Measurements from ENCODE around the gene DAG1. TPM values are rescaled to one million over a fixed set of nuclear protein-coding genes. Genes with fewer than 3 reads are reported as not detected.

The DAG1 gene
- 10 to 100 TPM; 11.6 to 79.2 (median 62.6) TPM for total RNA-seq

- peak within 1 kb of the TSS; percentile 90 to 100 (median 94) for H3K27ac ChIP-seq
- H3K9me3 ChIP-seq: no peaks in the 10 kb centered on the region
- peak within 1 kb of the TSS; percentile 65 to 80 (median 70) for H3K4me3 ChIP-seq
- H3K4me1 ChIP-seq: peaks cover 7 to 25% (median 14%) of the 10 kb centered on the region in 4 donors
- TF ChIP-seq CTCF (IDR thresholded peaks at IDR 0.05) (peak in 1 of 6 experiments; percentile 16), POLR2A (IDR thresholded peaks at IDR 0.05) (peak; percentile 82 to 86)
- DNase-seq: peak; percentile 97 to 99 (median 99)
- no peaks in the 10 kb centered on the region for H3K36me3 ChIP-seq
- no peaks in the 10 kb centered on the region for H3K27me3 ChIP-seq
Observed at GRCh38 chr3:49469936-49470713, at the start of gene DAG1. DAG1 (plus strand) TSS chr3:49470267; CDS start chr3:49510535, 40,268 bp downstream.

GRCh38 chr3:49421890-49422378 is 48.1 kb upstream of the DAG1 start:
- Histone ChIP-seq H3K4me3 (peak overlapping the region in 2 of 4 donors; percentile 55 to 57), H3K27ac (peak overlapping the region in 2 of 4 donors; percentile 48 to 59), H3K27me3 (no peaks in the 10 kb centered on the region), H3K4me1 (peaks cover 0 to 10% (median 7%) of the 10 kb centered on the region in 4 donors), H3K9me3 (no peaks in the 10 kb centered on the region), H3K36me3 (peaks cover 0 to 21% (median 0%) of the 10 kb centered on the region in 3 donors)
- TF ChIP-seq POLR2A (IDR thresholded peaks at IDR 0.05) (no peak), CTCF (IDR thresholded peaks at IDR 0.05) (peak in 1 of 6 experiments; percentile 1)
- peak in 1 of 3 donors; percentile 58 for DNase-seq

GRCh38 chr3:49422379-49423248 is 47.5 kb upstream of the DAG1 start, which contains the start of gene AMT:
AMT (minus strand) TSS chr3:49422473; CDS start chr3:49422450, 23 bp downstream.
- no peaks in the 10 kb centered on the region for H3K9me3 ChIP-seq
- H3K4me1 ChIP-seq: peaks cover 0 to 10% (median 2%) of the 10 kb centered on the region in 4 donors
- no peak for TF ChIP-seq CTCF (IDR thresholded peaks at IDR 0.05)
- TF ChIP-seq POLR2A (IDR thresholded peaks at IDR 0.05): peak in 1 of 2 donors; percentile 43
- peak within 1 kb of the TSS in 2 of 4 donors; percentile 55 to 57 for H3K4me3 ChIP-seq
- no peaks in the 10 kb centered on the region for H3K27me3 ChIP-seq
- peak within 1 kb of the TSS in 2 of 4 donors; percentile 48 to 59 for H3K27ac ChIP-seq
- DNase-seq: peak in 2 of 3 donors; percentile 72 to 82
- peaks cover 0 to 18% (median 0%) of the 10 kb centered on the region in 3 donors for H3K36me3 ChIP-seq

- H3K36me3 ChIP-seq: peaks cover 0 to 18% (median 0%) of the 10 kb centered on the region in 3 donors
- H3K27me3 ChIP-seq: no peaks in the 10 kb centered on the region
- TF ChIP-seq POLR2A (IDR thresholded peaks at IDR 0.05) (no peak), CTCF (IDR thresholded peaks at IDR 0.05) (no peak)
- peaks cover 0 to 19% (median 2%) of the 10 kb centered on the region in 4 donors for H3K4me1 ChIP-seq
- no peak for DNase-seq
- H3K27ac ChIP-seq: no peak overlapping the region
- no peaks in the 10 kb centered on the region for H3K9me3 ChIP-seq
- no peak overlapping the region for H3K4me3 ChIP-seq
Observed at GRCh38 chr3:49424816-49425215, 45.3 kb upstream of the DAG1 start.

GRCh38 chr3:49427586-49427985 is 42.5 kb upstream of the DAG1 start:
- no peaks in the 10 kb centered on the region for H3K9me3 ChIP-seq
- TF ChIP-seq CTCF (IDR thresholded peaks at IDR 0.05) (no peak), POLR2A (IDR thresholded peaks at IDR 0.05) (no peak)
- peaks cover 0 to 18% (median 0%) of the 10 kb centered on the region in 3 donors for H3K36me3 ChIP-seq
- H3K27ac ChIP-seq: no peak overlapping the region
- H3K27me3 ChIP-seq: no peaks in the 10 kb centered on the region
- peaks cover 0 to 18% (median 2%) of the 10 kb centered on the region in 4 donors for H3K4me1 ChIP-seq
- no peak for DNase-seq
- H3K4me3 ChIP-seq: no peak overlapping the region
